MCF 10A (cell line): ENCODE data around the gene PPDPF. TPM values are rescaled to one million over a fixed set of nuclear protein-coding genes. Genes with fewer than 3 reads are reported as not detected.

Experiments
- BruUV-seq: library from RNA; stranded (reverse); fragments of 400-500 nt; replicated peaks from 2 replicates; lab custom pipeline; 2021; lab: Mats Ljungman, UMichigan
- CTCF ChIA-PET: fragments of 300-600 bp; sonication (Branson Sonifier 250); formaldehyde crosslinking; extraction: SDS; loops from one replicate; lab custom pipeline; 2021; ENCODE audit warnings: antibody characterized with exemption, inconsistent platforms; lab: Yijun Ruan, JAX
- POLR2A ChIA-PET: fragments of 300-600, 350-650 bp; sonication (Branson Sonifier 250); formaldehyde crosslinking; extraction: SDS; loops from one replicate; lab custom pipeline; 2020; ENCODE audit warnings: antibody characterized with exemption, inconsistent platforms; lab: Yijun Ruan, JAX
- DNase-seq: peaks from one replicate; pipeline ENCODE4 v3.0.0-alpha.2; 2018; ENCODE audit not compliant: unreplicated experiment
- H3K27ac Mint-ChIP-seq: one replicate; pipeline ENCODE4 v1.8.0; 2022; ENCODE audit warnings: mild to moderate bottlenecking, low read depth, mixed read lengths; ENCODE audit not compliant: unreplicated experiment
- H3K27me3 Mint-ChIP-seq: one replicate; pipeline ENCODE4 v1.8.0; 2022; ENCODE audit warnings: mixed read lengths; ENCODE audit not compliant: insufficient read depth, unreplicated experiment
- H3K36me3 Mint-ChIP-seq: one replicate; pipeline ENCODE4 v1.8.0; 2022; ENCODE audit warnings: mild to moderate bottlenecking, moderate library complexity, mixed read lengths; ENCODE audit not compliant: insufficient read depth, unreplicated experiment
- H3K4me1 Mint-ChIP-seq: one replicate; pipeline ENCODE4 v1.8.0; 2022; ENCODE audit warnings: mixed read lengths; ENCODE audit not compliant: insufficient read depth, unreplicated experiment
- H3K4me3 Mint-ChIP-seq: one replicate; pipeline ENCODE4 v1.8.0; 2022; ENCODE audit warnings: mild to moderate bottlenecking, moderate library complexity, mixed read lengths; ENCODE audit not compliant: unreplicated experiment
- H3K9me3 Mint-ChIP-seq: one replicate; pipeline ENCODE4 v1.8.0; 2022; ENCODE audit warnings: mixed read lengths; ENCODE audit not compliant: unreplicated experiment
- intact Hi-C: fragments of 100-400 bp; cut with micrococcal nuclease; formaldehyde crosslinking; loops from 2 replicates; pipeline ENCODE4 v1.14.1; 2022
- total RNA-seq: library from RNA; stranded (reverse); gene quantifications from 2 replicates; pipeline ENCODE4 v1.2.3, GENCODE V29; 2022
- TF ChIP-seq, protein P1 (sequence below): fragments of 200-600 bp; IDR thresholded peaks from one replicate; pipeline ENCODE4 v1.8.0; 2022; ENCODE audit warnings: antibody characterized with exemption, mild to moderate bottlenecking; ENCODE audit not compliant: unreplicated experiment

The PPDPF gene
- total RNA-seq, 1 experiment from 2014 or later: 315 TPM

DNA sequence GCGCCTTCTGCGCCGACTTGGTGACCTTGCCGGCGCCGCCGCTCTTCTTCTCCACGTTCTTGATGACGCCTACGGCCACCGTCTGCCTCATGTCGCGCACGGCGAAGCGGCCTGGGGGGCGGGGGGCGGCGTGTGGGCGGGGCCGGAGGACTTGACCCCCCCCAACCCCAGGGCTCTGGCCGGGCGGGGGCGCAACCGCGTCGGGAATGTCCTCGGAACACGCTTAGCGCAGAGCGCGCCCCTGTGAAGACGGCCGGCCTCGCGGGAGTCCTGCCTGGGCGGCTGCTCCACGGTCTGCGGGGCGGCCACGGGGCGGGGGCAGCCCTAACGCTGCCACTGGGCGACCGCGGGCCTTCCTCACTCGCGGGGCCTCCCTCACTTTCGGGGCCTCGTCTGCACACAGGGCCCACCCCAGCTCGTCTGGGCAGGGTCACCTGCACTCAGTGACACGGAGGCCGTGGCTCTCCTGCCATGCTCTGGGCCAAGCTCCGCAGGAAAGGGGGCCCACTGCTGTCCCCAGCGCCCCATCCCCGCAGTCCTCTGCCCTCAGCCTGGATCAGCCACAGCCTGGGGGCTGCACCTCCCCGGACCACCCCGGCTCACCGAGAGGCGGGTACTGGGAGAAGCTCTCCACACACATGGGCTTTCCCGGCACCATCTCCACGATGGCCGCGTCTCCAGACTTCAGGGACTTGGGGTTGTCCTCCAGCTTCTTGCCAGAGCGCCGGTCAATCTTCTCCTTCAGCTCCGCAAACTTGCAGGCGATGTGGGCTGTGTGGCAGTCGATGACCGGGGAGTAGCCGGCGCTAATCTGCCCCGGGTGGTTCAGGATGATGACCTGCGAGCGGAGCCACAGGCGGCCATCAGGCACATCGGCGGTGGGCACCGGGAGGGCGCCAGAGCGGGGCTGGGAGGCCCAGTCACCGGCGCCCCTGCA is 32.0 kb upstream of the PPDPF start:
- BruUV-seq: no TSS peak
- peaks cover 5% of the 10 kb centered on the region for H3K36me3 Mint-ChIP-seq
- POLR2A ChIA-PET: no interaction called here
- H3K9me3 Mint-ChIP-seq: peaks cover 18% of the 10 kb centered on the region
- CTCF ChIA-PET: no interaction called here
- no peak for DNase-seq
- H3K4me1 Mint-ChIP-seq: no peaks in the 10 kb centered on the region
- no peak overlapping the region for H3K27ac Mint-ChIP-seq
- H3K4me3 Mint-ChIP-seq: no peak overlapping the region
- H3K27me3 Mint-ChIP-seq: peaks cover 11% of the 10 kb centered on the region
- intact Hi-C loops: no loop called here
- TF ChIP-seq, protein P1, sequence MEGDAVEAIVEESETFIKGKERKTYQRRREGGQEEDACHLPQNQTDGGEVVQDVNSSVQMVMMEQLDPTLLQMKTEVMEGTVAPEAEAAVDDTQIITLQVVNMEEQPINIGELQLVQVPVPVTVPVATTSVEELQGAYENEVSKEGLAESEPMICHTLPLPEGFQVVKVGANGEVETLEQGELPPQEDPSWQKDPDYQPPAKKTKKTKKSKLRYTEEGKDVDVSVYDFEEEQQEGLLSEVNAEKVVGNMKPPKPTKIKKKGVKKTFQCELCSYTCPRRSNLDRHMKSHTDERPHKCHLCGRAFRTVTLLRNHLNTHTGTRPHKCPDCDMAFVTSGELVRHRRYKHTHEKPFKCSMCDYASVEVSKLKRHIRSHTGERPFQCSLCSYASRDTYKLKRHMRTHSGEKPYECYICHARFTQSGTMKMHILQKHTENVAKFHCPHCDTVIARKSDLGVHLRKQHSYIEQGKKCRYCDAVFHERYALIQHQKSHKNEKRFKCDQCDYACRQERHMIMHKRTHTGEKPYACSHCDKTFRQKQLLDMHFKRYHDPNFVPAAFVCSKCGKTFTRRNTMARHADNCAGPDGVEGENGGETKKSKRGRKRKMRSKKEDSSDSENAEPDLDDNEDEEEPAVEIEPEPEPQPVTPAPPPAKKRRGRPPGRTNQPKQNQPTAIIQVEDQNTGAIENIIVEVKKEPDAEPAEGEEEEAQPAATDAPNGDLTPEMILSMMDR: no peak

DNA sequence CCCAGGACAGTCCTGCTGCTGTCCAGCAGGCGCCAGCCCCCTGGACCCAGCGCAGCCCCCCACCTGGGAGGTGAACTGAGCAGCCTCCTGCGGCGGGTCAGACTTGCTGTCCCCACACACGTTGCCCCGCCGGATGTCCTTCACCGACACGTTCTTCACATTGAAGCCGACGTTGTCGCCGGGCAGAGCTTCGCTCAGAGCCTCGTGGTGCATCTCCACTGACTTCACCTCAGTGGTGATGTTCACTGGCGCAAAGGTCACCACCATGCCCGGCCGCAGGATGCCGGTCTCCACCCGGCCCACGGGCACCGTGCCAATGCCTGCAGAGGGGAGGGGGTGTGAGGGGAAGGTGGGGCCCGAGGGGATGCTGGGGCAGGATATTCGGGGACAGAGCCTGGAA is 30.1 kb upstream of the PPDPF start:
- CTCF ChIA-PET: no interaction called here
- TF ChIP-seq, protein P1: no peak

DNA sequence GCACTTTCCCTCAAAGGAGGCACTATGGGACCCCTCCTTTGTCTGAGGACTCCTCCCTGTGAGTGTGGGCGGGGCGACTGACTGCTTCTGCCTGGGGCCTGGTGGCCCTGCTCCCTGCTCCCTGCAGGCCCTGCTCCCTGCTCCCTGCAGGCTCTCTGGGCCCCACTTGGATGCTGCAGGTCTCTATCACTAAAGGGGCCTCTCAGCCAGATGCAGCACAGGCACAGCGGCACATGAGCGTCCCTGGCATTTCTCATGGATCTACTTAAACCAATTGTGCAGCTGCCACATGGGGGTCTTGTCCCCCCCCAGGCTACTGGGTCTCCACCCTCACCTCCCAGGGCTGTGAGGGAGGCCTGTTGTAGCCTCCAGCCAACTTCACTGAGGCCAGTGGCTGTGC is 29.5 kb upstream of the PPDPF start:
- Mint-ChIP-seq H3K36me3 (peaks cover 5% of the 10 kb centered on the region), H3K9me3 (peaks cover 18% of the 10 kb centered on the region), H3K4me3 (no peak overlapping the region), H3K27me3 (no peaks in the 10 kb centered on the region), H3K27ac (no peak overlapping the region), H3K4me1 (no peaks in the 10 kb centered on the region)
- CTCF ChIA-PET: no interaction called here
- POLR2A ChIA-PET: no interaction called here
- TF ChIP-seq, protein P1: no peak
- no TSS peak for BruUV-seq
- intact Hi-C loops: no loop called here
- DNase-seq: no peak

More for the DNA sequence above, 30.1 kb upstream of the PPDPF start:
- Mint-ChIP-seq H3K27me3 (no peaks in the 10 kb centered on the region), H3K4me1 (no peaks in the 10 kb centered on the region), H3K27ac (no peak overlapping the region), H3K4me3 (no peak overlapping the region), H3K9me3 (peaks cover 18% of the 10 kb centered on the region), H3K36me3 (peaks cover 5% of the 10 kb centered on the region)
- intact Hi-C loops: no loop called here
- DNase-seq: no peak
- no TSS peak for BruUV-seq
- POLR2A ChIA-PET: no interaction called here

DNA sequence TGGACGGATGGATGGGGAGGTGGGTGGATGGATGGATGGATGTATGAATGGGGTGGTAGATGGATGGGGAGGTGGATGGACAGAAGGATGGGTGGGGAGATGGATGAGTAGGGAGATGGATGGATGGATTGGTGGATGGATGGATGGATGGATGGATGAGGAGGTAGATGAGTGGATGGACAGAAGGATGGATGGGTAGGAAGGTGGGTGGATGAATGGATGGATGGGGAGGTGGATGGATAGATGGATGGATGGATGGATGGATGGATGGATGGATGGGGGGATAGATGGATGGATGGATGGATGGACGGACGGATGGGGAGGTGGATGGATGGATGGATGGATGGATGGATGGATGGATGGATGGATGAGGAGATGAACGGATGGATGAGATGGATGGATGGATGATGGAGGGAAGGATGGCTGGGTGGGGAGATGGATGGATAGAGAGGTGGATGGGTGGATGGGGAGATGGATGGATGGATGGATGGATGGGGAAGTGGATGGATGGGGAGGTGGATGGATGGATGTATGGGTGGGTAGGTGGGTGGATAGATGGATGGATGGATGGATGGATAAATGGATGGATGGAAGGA is 28.8 kb upstream of the PPDPF start:
- H3K27me3 Mint-ChIP-seq: no peaks in the 10 kb centered on the region
- peaks cover 5% of the 10 kb centered on the region for H3K36me3 Mint-ChIP-seq
- intact Hi-C loops: no loop called here
- no TSS peak for BruUV-seq
- H3K4me3 Mint-ChIP-seq: no peak overlapping the region
- H3K4me1 Mint-ChIP-seq: no peaks in the 10 kb centered on the region
- H3K9me3 Mint-ChIP-seq: peaks cover 18% of the 10 kb centered on the region
- no peak for DNase-seq
- ChIA-PET CTCF (no interaction called here), POLR2A (no interaction called here)
- H3K27ac Mint-ChIP-seq: no peak overlapping the region
- TF ChIP-seq, protein P1: no peak
